ENCODE results near the gene PXDC1. TPM values are rescaled to one million over a fixed set of nuclear protein-coding genes. Genes with fewer than 3 reads are reported as not detected.
A peak's percentile ranks its signal among the peaks of the same experiment; 100 is the strongest.

PXDC1 gene
- total and polyA plus RNA-seq, 2 experiments from 2014 or later: 1.2 to 1.8 TPM

DNA sequence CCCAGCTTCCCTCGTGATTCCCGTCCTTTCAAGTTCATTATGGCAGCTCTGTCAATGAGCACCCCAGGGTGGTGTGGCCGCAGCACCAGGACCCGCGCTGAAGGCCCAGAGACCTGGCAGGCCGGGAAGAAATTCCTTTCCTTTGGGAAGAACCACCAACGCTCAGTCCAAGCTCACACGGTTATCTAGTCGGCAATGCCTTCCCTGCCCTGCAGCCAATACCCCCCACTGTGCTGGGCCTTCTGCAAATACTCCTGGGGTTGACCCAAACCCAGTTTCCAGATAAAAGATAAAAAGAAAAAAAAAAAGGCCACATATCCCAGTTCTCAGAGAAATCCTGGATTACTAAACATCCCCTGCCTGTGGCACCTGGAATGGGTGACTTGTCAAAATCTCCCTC, 28.7 kb downstream of the PXDC1 start (continued):
- TF ChIP-seq, protein P1, sequence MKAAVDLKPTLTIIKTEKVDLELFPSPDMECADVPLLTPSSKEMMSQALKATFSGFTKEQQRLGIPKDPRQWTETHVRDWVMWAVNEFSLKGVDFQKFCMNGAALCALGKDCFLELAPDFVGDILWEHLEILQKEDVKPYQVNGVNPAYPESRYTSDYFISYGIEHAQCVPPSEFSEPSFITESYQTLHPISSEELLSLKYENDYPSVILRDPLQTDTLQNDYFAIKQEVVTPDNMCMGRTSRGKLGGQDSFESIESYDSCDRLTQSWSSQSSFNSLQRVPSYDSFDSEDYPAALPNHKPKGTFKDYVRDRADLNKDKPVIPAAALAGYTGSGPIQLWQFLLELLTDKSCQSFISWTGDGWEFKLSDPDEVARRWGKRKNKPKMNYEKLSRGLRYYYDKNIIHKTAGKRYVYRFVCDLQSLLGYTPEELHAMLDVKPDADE (IDR thresholded peaks at IDR 0.05): no peak
- no peak for TF ChIP-seq STAT1 (IDR thresholded peaks at IDR 0.05; ENCODE audit: unreplicated experiment)

DNA sequence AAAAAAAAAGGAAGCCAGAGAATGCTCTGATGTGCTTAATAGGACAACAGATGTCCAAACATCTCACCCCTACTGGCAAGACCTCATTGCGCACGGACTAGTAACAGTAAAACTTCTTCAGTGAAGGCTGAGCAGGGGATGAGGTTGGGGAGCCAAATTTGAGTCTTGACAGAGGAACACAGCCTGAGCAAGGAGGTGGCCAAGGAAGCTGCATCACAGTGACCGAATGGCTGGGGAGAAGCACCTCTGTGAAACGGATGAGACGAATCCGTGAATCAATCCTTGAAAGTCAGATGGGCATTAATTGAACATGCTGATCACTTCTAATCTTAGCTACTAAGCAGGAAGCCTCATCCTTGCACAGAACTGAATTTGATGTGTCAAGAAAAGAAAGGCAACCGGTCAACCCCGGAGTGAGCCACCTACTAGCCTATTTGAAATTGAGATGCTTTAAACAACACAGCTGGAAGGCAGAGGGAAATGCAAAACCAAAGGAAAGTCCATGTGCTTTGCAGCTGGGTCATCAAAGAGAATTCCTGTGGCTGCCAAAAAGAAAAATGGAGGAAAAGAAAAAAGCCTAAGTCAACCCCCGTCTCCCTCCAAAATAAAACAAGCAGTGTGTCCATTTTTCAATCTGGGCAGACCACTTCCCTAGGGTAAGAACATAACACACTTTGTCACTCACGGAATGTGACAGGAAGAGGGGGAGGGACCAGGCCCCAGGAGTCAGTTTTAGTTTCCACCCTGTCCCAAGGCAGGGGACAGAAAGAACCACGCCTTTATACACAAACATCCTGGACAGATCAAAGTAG, 29.5 kb downstream of the PXDC1 start:
- Histone ChIP-seq H3K27ac (ENCODE audit: low read depth) (no peak overlapping the region), H3K4me2 (no peak overlapping the region), H3F3A (replicated peaks; ENCODE audit: low read depth) (no peaks in the 10 kb centered on the region), H3K4me3 (no peak overlapping the region), H3K4me1 (ENCODE audit: insufficient read depth) (peaks cover 11% of the 10 kb centered on the region), H3K9me2 (ENCODE audit: insufficient read depth) (no peaks in the 10 kb centered on the region), H4K20me1 (replicated peaks; ENCODE audit: insufficient read depth) (no peaks in the 10 kb centered on the region), H3K27me3 (ENCODE audit: insufficient read depth) (no peaks in the 10 kb centered on the region), H2AFZ (no peak overlapping the region), H3K79me2 (replicated peaks; ENCODE audit: insufficient read depth) (no peaks in the 10 kb centered on the region), H3K36me3 (ENCODE audit: insufficient read depth) (no peaks in the 10 kb centered on the region)
- peaks cover 13% of the 10 kb centered on the region; the same call in 2 of the 3 replicates for H3K9me3 Mint-ChIP-seq
- H3K27ac Mint-ChIP-seq: no peak overlapping the region
- DNase-seq (ENCODE audit: low spot score): peak; percentile 35
- peak; percentile 45 for ATAC-seq
- peaks cover 15% of the 10 kb centered on the region for H3K27me3 Mint-ChIP-seq (ENCODE audit: insufficient read depth, low read depth, poor library complexity)
- H3K4me1 Mint-ChIP-seq: peaks cover 26% of the 10 kb centered on the region
- no peak overlapping the region; the same call in 2 of the 3 replicates for H3K4me3 Mint-ChIP-seq
- H3K36me3 Mint-ChIP-seq (ENCODE audit: low read depth): peaks cover 13% of the 10 kb centered on the region; the same call in 2 of the 3 replicates
- TF ChIP-seq, protein P2, sequence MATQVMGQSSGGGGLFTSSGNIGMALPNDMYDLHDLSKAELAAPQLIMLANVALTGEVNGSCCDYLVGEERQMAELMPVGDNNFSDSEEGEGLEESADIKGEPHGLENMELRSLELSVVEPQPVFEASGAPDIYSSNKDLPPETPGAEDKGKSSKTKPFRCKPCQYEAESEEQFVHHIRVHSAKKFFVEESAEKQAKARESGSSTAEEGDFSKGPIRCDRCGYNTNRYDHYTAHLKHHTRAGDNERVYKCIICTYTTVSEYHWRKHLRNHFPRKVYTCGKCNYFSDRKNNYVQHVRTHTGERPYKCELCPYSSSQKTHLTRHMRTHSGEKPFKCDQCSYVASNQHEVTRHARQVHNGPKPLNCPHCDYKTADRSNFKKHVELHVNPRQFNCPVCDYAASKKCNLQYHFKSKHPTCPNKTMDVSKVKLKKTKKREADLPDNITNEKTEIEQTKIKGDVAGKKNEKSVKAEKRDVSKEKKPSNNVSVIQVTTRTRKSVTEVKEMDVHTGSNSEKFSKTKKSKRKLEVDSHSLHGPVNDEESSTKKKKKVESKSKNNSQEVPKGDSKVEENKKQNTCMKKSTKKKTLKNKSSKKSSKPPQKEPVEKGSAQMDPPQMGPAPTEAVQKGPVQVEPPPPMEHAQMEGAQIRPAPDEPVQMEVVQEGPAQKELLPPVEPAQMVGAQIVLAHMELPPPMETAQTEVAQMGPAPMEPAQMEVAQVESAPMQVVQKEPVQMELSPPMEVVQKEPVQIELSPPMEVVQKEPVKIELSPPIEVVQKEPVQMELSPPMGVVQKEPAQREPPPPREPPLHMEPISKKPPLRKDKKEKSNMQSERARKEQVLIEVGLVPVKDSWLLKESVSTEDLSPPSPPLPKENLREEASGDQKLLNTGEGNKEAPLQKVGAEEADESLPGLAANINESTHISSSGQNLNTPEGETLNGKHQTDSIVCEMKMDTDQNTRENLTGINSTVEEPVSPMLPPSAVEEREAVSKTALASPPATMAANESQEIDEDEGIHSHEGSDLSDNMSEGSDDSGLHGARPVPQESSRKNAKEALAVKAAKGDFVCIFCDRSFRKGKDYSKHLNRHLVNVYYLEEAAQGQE (IDR thresholded peaks at IDR 0.05; ENCODE audit: unreplicated experiment): no peak
- TF ChIP-seq ZNF331 (CRISPR knock-in tag; IDR thresholded peaks at IDR 0.05; ENCODE audit: low read depth): no peak
- no peak for TF ChIP-seq STAT1 (IDR thresholded peaks at IDR 0.05; ENCODE audit: unreplicated experiment)
- no peak for TF ChIP-seq JUNB (IDR thresholded peaks at IDR 0.05; ENCODE audit: unreplicated experiment)
- no peak for TF ChIP-seq EZH2 (IDR thresholded peaks at IDR 0.05; ENCODE audit: low read depth, unreplicated experiment)
- no peak for TF ChIP-seq NANOG (IDR thresholded peaks at IDR 0.05; ENCODE audit: borderline replicate concordance)
- no peak for TF ChIP-seq ZNF114 (CRISPR knock-in tag; IDR thresholded peaks at IDR 0.05)
- TF ChIP-seq, protein P3, sequence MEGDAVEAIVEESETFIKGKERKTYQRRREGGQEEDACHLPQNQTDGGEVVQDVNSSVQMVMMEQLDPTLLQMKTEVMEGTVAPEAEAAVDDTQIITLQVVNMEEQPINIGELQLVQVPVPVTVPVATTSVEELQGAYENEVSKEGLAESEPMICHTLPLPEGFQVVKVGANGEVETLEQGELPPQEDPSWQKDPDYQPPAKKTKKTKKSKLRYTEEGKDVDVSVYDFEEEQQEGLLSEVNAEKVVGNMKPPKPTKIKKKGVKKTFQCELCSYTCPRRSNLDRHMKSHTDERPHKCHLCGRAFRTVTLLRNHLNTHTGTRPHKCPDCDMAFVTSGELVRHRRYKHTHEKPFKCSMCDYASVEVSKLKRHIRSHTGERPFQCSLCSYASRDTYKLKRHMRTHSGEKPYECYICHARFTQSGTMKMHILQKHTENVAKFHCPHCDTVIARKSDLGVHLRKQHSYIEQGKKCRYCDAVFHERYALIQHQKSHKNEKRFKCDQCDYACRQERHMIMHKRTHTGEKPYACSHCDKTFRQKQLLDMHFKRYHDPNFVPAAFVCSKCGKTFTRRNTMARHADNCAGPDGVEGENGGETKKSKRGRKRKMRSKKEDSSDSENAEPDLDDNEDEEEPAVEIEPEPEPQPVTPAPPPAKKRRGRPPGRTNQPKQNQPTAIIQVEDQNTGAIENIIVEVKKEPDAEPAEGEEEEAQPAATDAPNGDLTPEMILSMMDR (conservative IDR thresholded peaks at IDR 0.05; ENCODE audit: low read depth in 2 of 2): no peak
- TF ChIP-seq EZH2phosphoT487 (IDR thresholded peaks at IDR 0.05; ENCODE audit: unreplicated experiment): no peak
- TF ChIP-seq POLR2AphosphoS5 (IDR thresholded peaks at IDR 0.05; ENCODE audit: low read depth): no peak
- TF ChIP-seq CREB1 (CRISPR knock-in tag; IDR thresholded peaks at IDR 0.05; ENCODE audit: low read depth): no peak
- TF ChIP-seq, protein P1 (IDR thresholded peaks at IDR 0.05): no peak
